T47D (cell line): ENCODE measurements around the gene CST7.

ENCODE experiments used
- DNase-seq, 2 experiments: peaks; one replicate each; pipeline versions ENCODE4 v3.0.0 to v3.0.0-alpha.2; 2011 to 2012; ENCODE audit warnings: low read depth in 1 of 2, low spot score in 1 of 2
- JUND ChIP-seq: IDR thresholded peaks from 2 replicates; pipeline ENCODE4 v1.6.1; 2012; ENCODE audit warnings: low read depth
- in situ Hi-C: cut with HindIII; loops from 2 replicates; pipeline ENCODE4 v1.10.0; 2016; ENCODE audit warnings: low sequenced_read_pairs, low pct_unique_long_range_greater_than_20kb

CST7 gene

GRCh38 chr20:24965065-24965919 lies 16.2 kb downstream of the CST7 start:
- DNase-seq: no peak
- in situ Hi-C loops: no loop called here
- no peak for TF ChIP-seq JUND

GRCh38 chr20:24966317-24967012 lies 17.4 kb downstream of the CST7 start:
- no peak for TF ChIP-seq JUND
- in situ Hi-C loops: no loop called here
- no peak for DNase-seq

- in situ Hi-C loops: no loop called here
- no peak for DNase-seq
- no peak for TF ChIP-seq JUND
Measured at GRCh38 chr20:24968278-24968800, 19.3 kb downstream of the CST7 start.

DNA sequence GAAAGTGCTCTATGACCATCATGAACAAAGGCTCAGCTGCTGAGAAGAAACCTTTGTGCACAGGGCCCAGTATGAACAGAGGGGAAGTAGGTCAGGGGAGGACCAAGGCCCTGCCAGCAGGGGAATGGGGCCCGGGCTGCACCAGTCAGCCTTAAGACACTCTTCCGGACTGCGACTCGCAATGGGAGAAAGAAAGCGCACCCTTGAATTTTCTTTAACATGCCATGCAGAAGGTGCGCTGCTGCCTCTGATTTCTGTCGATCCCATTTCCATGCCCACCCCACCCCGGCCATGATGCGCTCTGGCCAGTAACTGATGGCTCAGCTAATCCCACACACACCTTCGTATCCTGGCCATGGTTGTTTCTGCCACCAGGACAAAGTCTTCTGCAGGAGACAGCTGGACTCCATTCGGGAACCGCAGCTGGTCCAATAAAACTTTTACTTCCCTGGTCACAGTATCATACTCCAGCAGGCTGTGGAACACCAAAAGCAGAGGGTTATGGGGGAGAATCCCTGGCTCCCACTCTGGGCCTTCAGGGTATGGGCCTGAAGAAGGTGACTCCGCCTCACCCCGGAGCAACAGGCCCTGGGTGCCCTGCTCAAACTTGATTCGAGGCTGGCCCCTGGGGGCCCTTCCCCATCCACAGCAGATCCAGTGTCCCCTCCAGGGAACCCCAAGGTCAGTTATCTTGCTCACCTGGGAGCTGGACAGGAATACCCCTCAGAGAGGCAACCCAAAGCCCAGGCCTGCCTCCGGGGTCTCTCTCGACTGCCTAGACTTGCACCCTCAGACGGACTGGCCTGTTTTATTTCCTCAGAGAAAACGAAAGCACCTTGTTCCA lies 20.3 kb downstream of the CST7 start:
- no peak for DNase-seq
- in situ Hi-C loops: no loop called here
- TF ChIP-seq JUND: no peak

DNA sequence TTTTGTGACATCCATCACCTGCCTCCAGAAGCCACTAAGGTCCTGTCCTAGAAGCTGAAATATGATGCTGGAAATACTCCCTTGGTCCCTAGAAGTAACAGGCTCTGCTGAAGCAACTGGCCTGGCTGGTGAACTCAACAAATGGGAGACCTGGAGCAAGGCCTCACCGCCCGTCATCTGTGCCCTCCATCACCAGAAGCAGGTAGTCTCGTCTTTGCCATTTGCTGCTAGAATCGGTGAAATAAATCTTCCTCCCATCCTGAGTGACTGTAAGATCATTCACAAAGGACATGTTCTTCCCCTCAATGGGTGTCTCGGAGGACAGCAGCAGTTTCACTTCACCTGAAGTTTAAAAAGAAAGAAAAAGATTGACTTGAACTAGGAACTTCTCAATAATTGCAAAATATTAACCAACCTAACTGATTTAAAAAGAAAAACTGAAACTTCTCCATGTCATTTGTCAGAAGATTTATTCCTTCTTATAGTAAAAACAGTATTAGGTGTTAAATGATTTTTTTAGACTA lies 21.0 kb downstream of the CST7 start:
- no peak for DNase-seq
- no peak for TF ChIP-seq JUND
- in situ Hi-C loops: no loop called here

GRCh38 chr20:24970754-24971153 lies 21.7 kb downstream of the CST7 start:
- in situ Hi-C loops: no loop called here
- TF ChIP-seq JUND: no peak

DNA sequence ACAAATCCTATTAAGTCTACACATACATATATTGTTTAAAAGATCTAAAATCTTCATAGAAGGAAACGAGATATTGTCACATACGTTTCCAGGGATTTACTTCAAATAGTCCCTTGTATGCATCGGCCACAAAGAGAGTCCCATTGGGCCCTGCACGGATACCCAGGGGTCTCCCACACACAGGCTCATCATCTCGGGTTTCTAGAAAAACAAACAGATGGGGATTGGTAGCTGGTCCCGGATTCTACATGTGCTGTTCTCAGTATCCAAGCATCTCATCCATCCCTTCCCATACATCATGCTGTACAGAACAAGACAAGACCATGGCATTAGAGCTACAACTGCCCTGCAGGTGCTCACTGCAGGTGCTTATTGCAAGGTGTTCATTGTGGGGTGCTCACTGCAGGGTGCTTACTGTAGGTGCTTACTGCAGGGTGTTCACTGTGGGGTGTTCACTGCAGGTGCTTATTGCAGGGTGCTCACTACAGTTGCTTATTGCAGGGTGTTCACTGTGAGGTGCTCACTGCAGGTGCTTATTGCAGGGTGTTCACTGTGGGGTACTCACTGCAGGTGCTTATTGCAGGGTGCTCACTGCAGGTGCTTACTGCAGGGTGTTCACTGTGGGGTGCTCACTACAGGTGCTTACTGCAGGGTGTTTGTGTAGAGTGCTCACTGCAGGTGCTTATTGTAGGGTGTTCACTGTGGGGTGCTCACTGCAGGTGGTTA lies 22.5 kb downstream of the CST7 start:
- no peak for DNase-seq
- no peak for TF ChIP-seq JUND
- in situ Hi-C loops: no loop called here

More at GRCh38 chr20:24970754-24971153, 21.7 kb downstream of the CST7 start:
- DNase-seq: no peak

DNA sequence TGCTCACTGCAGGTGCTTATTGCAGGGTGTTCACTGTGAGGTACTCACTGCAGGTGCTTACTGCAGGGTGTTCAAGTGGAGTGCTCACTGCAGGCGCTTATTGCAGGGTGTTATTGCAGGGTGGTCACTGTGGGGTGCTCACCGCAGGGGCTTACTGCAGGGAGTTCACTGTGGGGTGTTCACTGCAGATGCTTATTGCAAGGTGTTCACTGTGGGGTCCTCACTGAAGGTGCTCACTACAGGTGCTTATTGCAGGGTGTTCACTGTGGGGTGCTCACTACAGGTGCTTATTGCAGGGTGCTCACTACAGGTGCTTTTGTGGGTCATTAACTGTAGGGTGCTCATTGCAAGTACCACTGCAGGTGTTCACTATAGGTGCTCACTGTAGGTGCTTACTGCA lies 23.3 kb downstream of the CST7 start:
- no peak for DNase-seq
- TF ChIP-seq JUND: no peak
- in situ Hi-C loops: no loop called here

DNA sequence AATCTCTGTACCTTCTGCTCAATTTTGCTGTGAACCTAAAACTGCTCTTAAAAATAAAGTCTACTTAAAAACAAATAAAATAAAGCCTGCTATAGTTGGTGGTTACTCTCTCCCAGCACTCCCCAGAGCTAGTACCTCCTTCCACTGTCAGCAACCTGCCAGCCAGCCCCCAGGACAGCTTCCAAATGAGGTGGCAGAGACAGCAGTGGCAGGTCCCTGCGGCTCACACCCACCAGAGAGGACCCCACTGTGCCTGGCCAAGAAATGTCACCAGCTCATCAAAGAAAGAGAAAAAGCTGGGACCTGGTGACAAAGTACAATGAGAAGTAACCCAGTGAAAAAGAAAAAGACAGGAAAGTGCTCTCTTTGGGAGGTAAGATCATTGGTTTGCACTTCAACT lies 28.3 kb downstream of the CST7 start:
- TF ChIP-seq JUND: no peak
- no peak for DNase-seq
- in situ Hi-C loops: no loop called here

DNA sequence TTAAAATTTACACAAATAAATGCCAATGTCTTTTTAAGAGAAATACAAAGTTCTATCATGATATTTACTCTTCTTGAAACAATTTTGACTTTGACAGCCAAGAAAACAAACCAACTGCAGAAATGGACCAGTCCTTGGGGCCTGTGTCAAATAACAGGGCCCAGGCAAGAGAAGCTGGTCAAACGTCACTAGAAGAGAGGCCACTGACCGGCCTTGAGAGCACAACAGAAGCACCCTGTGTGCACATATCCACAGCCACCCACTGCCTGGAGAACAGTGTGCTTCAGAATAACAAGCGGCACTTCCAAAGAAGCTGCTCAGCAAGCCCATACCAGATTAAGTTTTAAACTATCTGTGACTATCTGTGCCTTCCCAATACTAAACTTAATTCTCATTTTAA lies 28.7 kb downstream of the CST7 start:
- no peak for TF ChIP-seq JUND
- in situ Hi-C loops: no loop called here
- no peak for DNase-seq

DNA sequence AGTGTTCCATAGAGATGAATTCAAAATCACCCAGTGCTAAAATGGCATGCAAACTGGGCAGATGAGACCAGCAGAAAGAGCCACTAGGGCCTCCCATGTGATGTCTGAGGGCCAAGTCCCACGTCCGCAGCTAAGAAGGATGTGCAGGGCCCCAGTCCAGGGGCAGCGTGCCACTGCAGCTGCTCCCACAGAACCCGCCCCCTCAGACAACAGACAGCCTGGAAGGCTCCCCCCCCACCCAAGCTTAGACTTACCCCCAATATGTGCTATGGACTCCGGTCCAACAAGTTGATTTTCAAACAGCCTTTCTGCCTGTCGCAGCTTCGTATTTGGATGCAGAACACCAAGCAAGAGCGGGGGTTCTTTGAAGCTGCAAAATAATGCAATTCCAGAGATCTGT lies 29.4 kb downstream of the CST7 start:
- DNase-seq: no peak
- TF ChIP-seq JUND: no peak
- in situ Hi-C loops: no loop called here
